ENCODE data around the gene MLLT10. TPM values are rescaled to one million over a fixed set of nuclear protein-coding genes. Genes with fewer than 3 reads are reported as not detected.
A peak's percentile ranks its signal among the peaks of the same experiment; 100 is the strongest.

The MLLT10 gene
- total RNA-seq, 1 donor from 2014 or later, result 26.1 TPM

DNA sequence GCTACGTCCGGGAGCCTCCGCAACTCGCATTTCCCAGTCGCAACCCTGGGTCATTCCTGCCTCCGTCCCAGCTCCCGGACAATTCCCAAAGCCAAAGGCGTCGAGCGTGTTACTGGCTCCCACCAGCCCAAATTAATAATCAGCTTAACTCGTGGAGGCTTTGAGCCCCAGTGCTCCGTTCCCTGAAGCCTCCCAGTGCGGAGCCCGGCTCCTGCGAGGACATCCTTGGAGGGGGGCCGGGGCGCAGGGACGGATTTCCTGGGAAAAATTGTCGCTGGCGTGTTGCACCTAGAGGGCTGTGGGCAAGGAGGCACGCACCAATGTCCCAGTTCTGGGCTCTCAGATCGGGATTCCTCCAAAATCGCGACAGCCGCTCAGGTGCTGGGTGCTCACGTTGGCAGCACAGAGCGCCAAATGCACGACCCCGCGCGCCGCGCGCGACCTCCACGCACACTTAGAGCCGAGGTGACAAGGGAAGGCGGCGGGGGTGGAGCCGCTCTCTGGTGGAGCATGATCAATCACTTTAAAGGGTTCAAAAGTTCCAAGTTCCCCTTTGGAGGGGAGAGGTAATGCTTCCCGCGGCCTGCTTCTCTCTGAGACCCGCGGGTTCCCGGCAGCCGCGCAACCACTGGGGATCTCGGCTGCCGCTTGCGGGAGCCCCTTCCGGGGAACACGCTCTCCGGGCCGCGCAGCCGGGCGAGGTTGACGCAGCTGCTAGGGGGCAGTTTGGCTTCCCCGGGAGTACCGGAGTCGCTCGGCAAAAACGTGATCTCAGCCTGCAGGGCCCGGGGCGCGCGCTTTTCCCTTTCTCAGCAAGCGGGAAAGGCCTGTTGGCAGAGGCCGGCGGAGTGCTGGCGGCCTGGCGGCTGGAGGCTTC, 34.1 kb upstream of the MLLT10 start:
- intact Hi-C loops (cut with micrococcal nuclease), result loop anchor here (5.0 to 10.0 kb wide), 3 partner anchors 225 to 465 kb away; no protein-coding TSS in a partner anchor
- ATAC-seq, result no peak
- peak; percentile 55 for DNase-seq

DNA sequence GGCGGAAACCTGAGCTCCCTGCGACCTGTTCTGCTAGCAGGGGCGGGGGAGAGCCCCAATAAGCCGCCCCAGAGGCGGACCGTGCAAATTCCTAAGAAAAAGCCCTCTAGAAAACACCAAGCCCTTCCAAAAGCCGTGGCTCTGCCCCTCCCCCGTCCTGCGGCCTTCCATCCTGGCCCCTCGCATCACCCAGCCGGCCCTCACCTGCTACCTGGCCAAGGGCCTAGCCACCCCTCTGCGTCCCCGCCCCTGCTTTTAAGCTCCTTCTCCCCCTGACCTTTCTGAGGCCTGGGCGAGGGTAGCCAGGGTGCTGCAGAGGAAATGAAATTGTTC, 33.5 kb upstream of the MLLT10 start:
- intact Hi-C loops (cut with micrococcal nuclease), result no loop called here

DNA sequence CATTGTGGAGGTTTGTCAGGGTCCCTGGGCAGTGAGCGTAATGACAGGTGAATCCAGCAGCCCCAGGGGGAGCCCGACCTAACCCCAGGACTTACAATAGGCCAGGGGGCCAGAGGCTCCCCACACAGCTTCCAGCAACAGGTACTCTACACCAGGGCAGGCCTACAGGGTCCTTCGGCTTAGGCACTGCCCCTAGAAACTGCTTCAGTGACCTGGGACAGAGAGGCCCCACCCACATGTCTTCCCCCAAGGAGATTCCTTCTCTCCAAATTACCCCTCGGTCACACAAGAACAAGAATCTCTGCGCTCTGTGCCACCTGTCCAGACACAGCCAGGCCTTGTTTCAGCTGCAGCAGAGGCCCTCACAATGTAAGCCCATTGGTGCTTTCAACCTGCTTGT, 32.9 kb upstream of the MLLT10 start:
- DNase-seq (no peak), ATAC-seq (no peak)
- intact Hi-C loops (cut with micrococcal nuclease), result no loop called here

More for the DNA sequence above, 33.5 kb upstream of the MLLT10 start:
- ATAC-seq (no peak), DNase-seq (no peak)

DNA sequence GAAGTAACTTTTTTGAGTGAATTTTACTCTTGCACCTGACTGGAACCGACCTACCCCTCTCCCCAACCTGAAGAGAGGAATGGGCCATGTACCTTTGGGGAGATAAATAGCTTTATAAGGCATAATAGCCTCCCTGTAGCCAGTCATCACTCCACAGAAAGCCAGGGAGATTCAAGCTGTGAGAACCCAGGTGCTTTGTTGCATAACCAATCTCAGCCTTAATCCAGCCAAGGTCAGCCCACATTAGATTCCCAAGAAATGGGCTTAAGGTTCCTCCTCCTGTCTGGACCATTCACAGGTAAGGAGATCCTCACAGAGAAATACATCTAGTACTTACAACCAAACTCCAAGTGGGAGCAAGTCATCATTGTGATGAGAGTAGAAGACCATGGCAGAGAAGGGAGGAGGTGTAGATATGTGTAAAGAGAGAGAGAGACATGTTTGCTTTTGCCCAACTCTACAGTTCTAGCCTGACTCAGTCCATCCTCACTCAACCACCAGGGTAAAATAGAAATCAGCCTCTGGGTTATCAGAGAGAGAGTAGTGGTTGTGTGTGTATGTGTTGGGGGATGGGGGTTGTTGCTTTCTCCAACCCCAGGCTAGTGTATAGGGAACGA, 32.2 kb upstream of the MLLT10 start:
- intact Hi-C loops (cut with micrococcal nuclease), result no loop called here
- no peak for DNase-seq
- ATAC-seq, result no peak

DNA sequence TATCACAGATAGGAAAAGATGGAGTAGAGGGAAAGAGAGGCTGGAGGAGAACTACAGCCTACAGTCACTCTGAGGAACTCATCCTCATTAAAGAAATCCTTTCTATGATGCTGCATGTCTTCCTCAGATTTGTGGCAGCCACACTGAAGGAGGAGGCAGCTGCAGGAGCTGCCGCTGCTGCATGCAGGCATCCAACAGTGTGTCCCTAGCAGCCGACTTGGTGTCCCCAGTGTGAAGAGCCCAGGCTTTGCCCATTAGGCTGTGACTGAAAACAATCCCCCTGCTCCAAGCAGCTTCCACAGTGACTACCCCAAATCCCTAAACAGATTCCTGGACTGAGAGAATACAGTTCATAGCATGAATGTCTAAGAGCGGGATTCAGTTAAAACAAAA, 31.7 kb upstream of the MLLT10 start:
- ATAC-seq (no peak), DNase-seq (no peak)
- intact Hi-C loops (cut with micrococcal nuclease), result no loop called here

DNA sequence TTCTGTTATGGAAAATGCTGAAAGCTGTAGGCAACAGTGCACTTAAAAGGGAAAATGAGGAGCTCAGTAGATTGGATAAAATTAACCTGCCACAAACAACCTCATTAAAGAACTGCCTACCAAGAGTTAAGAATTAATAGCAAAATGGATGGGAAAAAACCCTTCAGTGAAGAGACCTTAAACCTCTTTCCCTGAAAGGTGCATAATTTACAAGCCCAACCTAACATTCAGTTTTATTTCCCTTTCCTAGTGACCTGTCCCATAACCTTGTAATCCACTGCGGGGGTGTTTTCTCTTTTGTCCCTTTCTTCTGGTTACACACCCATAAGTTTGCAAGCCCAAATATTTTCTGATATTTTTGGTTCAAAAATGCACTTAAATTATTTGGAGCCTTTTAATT, 30.5 kb upstream of the MLLT10 start:
- intact Hi-C loops (cut with micrococcal nuclease), result no loop called here
- no peak for DNase-seq
- ATAC-seq, result no peak

DNA sequence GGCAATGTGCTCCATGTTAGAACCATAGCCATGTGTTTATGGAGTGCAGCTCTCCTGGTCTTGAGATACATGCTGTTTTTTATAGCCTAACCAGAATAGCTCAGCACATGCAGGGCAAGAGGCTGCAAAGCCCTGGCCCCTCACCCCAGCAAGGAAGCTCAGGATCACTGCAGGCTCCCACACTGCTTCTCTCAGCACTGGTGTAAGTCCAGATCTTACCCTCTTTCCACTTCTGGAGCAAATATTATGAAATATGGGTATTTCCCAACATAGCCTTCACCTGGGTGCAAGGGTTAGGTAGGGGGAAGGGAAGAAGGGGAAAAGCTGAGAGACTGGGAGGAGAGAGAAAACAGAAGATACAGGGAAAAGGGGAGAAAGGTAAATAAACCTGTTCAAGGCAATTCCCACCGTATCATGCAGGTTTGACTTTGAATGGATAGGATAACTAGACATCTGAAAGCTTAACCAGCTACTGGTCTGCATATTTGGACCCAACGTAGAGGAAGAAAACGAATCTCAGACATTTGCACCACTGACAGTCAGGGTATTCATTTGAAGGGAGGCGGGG, 28.2 kb upstream of the MLLT10 start:
- ATAC-seq, result peak; percentile 77
- no peak for DNase-seq
- intact Hi-C loops (cut with micrococcal nuclease), result no loop called here

DNA sequence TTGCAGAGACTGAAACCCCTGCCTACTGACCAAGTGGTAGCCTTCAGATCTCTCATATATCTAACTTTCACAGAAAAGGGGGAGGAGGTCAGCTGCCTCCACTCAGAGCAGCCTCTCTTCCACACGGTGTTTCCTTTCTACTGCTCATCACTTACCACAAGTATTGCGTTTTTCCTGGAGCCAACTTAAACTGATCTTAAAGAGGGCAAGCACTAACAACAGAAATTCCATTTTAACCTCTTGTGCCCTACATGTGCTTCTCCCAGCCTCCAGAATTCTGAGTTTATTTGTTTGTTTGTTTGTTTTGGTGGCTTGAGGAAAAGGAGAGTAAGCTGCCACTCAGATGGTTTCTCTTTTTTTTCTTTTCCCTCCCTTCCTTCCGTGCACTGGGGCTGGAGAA, 27.7 kb upstream of the MLLT10 start:
- ATAC-seq (no peak), DNase-seq (no peak)
- intact Hi-C loops (cut with micrococcal nuclease), result no loop called here

DNA sequence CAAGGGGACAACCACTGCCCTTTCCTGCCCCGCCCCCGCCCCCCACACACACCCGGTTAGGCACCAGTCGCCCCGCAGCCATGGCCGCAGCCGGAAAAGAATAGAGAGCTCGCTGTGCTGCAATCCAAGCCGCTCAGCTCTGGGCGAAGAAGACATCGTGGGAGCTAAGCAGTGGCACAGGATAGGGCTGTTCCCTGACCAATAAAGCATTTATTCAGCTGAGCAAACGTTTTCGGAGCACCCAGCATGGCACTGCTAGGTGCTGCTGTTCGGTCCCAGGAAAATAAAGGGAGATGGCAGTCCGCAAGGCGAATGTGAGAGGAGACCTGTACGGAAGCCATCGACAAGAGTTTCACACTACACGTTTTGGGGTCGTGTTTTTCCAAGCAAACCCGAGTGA, 26.9 kb upstream of the MLLT10 start:
- DNase-seq (no peak), ATAC-seq (no peak)
- intact Hi-C loops (cut with micrococcal nuclease), result no loop called here

DNA sequence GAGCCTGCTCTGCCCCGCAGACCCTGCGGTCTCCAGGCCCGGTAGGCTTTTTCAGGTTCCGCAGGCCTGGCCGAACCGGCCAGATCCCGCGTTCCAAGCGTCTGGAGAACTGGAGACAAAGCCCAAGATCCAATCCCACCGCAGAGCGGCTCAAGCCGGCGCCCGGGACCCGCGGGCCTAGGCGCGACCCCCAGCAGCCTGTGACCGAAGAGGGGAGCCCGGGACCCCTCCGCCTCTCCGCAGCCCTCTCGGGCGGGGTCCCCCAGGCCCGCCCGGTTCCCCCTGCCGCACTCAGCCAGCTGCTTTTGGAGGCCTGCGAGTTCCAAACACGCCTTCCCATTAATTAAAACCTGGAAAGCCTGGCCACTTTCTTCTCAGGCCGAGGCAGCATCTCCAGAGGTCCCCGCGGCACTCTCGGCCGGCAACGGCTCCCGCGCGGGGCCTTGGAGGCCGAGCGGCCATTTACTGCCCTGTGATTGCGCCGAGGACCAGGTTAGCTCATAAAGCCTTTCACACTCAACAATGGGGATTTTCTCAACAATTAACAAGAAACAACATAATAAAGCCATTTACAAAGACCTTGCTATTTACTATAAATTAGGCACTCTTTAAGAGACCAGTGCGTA, 25.2 kb upstream of the MLLT10 start:
- intact Hi-C loops (cut with micrococcal nuclease), result no loop called here
- DNase-seq, result no peak
- ATAC-seq, result no peak

DNA sequence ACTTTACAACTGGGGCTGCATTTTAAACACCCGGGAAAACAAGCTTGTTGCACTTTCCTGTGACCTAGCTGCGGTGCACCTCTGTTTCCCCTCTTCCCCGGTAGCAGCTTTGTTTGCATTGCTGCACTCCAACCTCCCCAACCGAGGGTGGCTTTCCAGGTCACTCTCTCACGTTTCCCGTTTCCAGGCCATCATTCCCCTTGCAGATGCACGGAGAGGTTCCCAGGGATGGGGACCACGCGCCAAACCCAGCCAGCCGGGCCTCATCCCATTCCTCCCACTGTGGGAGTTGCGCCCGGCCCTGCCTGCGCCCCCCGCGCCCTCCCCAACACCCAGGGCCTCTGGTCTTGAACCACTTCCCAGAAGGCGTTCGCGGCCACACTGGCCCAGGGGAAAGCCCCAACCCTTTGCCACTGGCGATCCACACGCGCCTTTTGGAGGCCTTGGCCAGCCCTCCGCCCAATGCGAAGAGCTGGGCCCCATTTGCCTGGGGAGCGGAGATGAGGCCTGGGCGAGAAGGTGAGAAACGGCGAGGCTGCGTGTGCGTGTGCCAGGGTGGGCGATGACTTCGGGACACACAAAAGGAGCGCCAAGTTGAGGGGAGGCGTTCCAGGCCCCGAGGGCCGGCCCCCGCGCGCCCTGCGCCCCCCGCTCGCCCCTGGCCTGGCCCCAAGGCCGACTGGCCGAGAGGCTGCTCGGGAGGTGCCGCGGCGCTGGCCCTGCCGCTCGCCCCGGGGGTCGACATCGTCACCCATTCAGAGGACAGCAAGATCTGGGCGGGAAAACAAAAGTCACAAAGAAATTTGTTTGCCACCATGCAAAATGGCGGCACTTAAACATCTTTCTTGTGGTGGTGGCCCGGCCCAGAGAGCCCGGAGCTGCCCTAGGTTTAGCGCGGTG, 24.4 kb upstream of the MLLT10 start:
- DNase-seq (no peak), ATAC-seq (no peak)
- intact Hi-C loops (cut with micrococcal nuclease), result loop anchor here (10.0 kb wide), 1 partner anchor 435 kb away; no protein-coding TSS in a partner anchor

DNA sequence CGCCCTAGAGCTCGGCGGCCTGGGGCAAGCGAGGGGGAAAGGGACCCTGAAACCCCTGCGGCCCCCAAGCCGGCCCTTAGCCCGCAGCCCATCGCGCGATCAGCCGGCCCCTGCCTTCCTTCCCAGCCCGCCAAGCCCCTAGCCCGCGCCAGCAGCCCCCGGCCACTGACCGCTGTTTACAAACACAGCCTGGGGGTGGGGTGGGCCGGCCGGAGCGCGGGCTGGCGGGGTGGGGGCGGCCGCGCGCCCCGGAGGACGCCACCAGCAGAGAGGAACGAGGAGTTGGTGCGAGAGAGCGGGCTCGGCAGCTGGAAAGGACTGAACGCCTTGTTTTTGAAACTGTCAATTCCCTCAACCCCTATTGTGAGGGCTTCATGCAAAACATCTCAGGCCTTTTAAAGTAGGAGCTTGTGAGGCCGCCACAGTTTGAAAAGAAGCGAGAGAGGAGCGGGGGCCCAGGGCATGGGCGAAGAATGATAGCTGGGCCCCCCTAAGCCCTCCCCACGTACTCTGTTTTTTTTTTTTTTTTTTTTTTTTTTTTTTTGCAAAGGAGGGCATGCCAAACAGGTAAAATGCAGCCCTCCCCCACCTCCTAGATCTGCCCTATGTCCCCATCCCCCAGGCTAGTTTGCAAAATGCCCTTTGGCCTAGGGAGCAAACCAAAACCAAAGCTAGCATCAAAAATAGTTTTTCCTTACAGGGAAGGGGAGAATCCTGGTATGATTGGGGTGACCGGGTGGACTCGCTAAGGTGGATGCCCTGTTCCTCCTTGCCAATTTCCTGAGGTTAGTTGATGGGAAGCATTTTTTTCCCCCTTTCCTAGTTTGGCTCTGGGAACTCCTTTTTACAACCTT, 23.6 kb upstream of the MLLT10 start:
- peak; percentile 47 for DNase-seq
- intact Hi-C loops (cut with micrococcal nuclease), result loop anchor here (10.0 kb wide), 1 partner anchor 436 kb away; no protein-coding TSS in a partner anchor
- ATAC-seq, result peak; percentile 64

DNA sequence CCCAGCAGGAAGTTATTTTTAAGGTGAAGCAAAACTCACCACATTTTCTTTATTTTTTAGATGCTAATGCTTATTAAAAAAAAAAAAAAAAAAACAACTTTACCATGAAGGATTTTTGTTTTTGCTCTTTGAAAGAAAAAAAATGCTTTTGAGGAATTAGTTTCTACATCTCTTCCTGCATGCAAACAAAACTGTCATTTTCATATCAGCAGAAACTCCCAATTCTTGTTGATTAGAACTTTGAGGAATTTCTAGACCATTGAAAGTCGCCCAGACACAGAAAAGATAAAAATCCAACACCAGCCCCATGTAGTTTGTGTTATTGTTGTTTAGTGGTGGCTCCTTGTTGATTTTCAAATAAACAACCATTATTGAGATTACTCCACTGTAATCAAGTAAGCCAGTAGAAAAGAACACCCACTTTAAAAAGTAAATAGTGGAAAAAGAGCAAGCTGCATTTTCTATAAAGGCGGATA, 22.9 kb upstream of the MLLT10 start:
- intact Hi-C loops (cut with micrococcal nuclease), result loop anchor here (10.0 kb wide), 1 partner anchor 436 kb away; no protein-coding TSS in a partner anchor
- DNase-seq (no peak), ATAC-seq (no peak)

DNA sequence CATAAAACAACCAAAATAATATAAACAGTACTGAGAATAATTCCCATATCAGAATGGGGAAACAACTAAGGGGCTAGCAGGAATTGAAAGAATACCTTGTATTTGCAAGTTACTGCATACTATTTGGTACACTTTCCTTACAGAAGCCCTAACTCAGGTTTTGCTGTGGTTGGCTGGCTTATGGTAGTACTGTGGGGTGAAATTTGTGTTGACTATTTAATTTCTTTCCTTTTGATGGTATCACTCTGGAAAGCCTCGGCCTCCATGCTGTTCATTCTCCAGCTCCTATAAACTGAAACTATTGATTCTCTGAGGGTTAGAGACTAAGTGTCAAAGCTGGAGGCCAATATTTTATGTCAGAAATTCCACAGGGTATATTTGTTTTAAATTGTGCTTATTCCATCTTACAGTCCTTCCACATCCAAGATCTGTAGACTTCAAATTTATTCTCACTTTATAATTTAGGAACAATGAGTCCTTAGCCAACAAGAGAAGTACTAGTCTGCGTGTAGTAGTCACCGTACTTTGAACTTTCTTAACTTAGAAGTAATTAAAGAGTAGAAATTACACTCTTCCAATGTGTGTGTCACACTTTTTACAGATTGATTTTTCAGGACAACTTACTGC, 22.0 kb upstream of the MLLT10 start:
- intact Hi-C loops (cut with micrococcal nuclease), result loop anchor here (10.0 kb wide), 1 partner anchor 437 kb away; no protein-coding TSS in a partner anchor
- DNase-seq (no peak), ATAC-seq (no peak)

DNA sequence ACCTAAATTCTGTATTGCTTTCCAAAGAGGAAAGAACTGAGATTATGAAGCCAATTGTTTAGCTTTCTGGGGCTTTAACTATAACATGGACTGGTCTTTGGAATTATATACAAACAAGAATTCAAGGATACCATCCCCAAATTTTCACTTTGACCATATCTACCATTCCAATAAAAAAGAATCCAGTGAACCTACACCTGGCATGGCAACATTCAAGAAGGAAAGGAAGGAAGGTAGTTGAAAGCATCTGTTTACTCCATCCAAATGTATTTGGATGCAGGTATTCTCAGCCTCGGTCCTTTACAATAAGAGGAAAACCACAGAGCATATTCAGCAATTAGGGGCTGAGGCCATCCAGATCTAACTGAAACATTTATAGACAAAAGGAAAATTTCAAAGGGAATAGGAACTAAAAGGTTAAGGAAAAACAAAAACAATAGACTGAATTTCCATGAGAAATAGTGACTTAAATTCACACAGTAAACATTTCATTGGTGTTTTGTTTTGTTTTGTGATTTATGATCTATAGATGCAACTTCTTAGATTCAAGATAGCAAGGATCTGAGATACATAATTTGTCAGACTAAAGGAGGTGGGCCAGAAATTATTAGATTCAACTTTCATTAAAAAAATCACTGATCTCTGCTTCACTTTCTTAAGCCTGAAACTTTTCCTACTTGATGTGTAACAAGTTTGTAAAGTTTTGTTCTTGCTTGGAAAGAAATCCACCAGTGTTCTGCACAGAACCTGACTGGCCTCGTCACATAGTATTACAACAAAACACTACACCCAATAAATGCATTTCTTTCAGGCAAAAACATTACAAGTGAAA, 21.2 kb upstream of the MLLT10 start:
- intact Hi-C loops (cut with micrococcal nuclease), result loop anchor here (10.0 kb wide), 1 partner anchor 438 kb away; no protein-coding TSS in a partner anchor
- DNase-seq (no peak), ATAC-seq (no peak)

DNA sequence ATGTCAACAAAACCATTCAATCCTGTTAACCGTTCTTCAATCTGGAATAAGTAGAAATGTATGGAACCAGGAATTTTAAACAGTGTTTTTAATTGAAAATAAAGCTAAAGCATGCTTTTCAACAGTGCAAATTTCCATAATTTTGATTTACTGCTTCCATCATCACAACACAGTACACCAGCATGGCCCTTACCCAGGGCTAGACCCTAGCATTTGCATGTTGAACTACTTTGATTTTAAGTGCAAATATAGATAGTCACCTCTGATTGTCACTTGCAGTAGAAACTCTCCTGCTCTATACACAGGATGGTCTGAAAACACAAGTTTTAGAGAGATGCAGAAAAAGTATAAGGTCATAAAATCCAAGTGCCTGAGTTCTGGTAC, 20.6 kb upstream of the MLLT10 start:
- no peak for ATAC-seq
- DNase-seq, result no peak
- intact Hi-C loops (cut with micrococcal nuclease), result loop anchor here (10.0 kb wide), 1 partner anchor 439 kb away; no protein-coding TSS in a partner anchor
